ENCODE results near the gene SELENOM.

The SELENOM gene, protein sequence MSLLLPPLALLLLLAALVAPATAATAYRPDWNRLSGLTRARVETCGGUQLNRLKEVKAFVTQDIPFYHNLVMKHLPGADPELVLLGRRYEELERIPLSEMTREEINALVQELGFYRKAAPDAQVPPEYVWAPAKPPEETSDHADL

GRCh38 chr22:31107178-31107893, at the start of gene SELENOM:
Gene SELENOM (minus strand): TSS chr22:31107568. CDS start chr22:31107505, 63 bp downstream.
- peak within 1 kb of the TSS; percentile 50 for H3K27ac ChIP-seq
- H3K9me3 ChIP-seq = no peaks in the 10 kb centered on the region
- peaks cover 10 to 12% of the 10 kb centered on the region in 2 experiments for H3K4me1 ChIP-seq (ENCODE audit: control insufficient read depth in 1 of 2, insufficient read depth in 1 of 2, low read depth in 1 of 2, low read length in 1 of 2)
- peak within 1 kb of the TSS; percentile 60 to 74 for H3K4me3 ChIP-seq (ENCODE audit: low read depth in 1 of 2, low read length in 1 of 2)
- H3K36me3 ChIP-seq = no peaks in the 10 kb centered on the region
- H3K27me3 ChIP-seq = peaks cover 20% of the 10 kb centered on the region
- TF ChIP-seq CTCF (IDR thresholded peaks at IDR 0.05) = peak; percentile 88

GRCh38 chr22:31155422-31155821, 48.1 kb upstream of the SELENOM start:
- Histone ChIP-seq H3K4me3 (ENCODE audit: low read depth in 1 of 2, low read length in 1 of 2) (no peak overlapping the region), H3K9me3 (no peaks in the 10 kb centered on the region), H3K27ac (no peak overlapping the region), H3K27me3 (peaks cover 13% of the 10 kb centered on the region), H3K36me3 (no peaks in the 10 kb centered on the region), H3K4me1 (ENCODE audit: control insufficient read depth in 1 of 2, insufficient read depth in 1 of 2, low read depth in 1 of 2, low read length in 1 of 2) (peaks cover 5 to 11% of the 10 kb centered on the region in 2 experiments)
- no peak for TF ChIP-seq CTCF (IDR thresholded peaks at IDR 0.05)

- no peak overlapping the region for H3K27ac ChIP-seq
- no peak for TF ChIP-seq CTCF (IDR thresholded peaks at IDR 0.05)
- no peaks in the 10 kb centered on the region for H3K9me3 ChIP-seq
These were observed 47.6 kb upstream of the SELENOM start for GRCh38 chr22:31154975-31155374.

DNA sequence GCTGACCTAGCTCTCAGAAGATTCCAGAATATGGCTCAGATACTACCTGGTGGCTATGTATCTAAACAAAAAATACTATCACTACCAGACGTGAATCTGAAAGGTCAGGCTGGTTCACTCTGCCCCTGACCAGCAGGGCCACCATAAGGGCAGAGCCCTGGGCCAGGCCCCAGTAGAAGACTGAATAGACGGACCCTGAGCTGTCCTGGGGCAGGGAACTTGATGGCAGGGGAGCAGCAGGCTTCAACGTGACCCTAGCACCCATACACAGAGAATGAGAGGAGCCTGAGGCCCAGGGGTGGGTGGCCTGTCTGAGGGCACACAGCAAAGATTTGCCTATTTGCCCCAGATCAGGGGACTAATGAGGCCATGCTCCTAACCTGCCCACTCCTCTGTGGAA, 46.0 kb upstream of the SELENOM start:
- peaks cover 0 to 5% of the 10 kb centered on the region in 2 experiments for H3K4me1 ChIP-seq (ENCODE audit: control insufficient read depth in 1 of 2, insufficient read depth in 1 of 2, low read depth in 1 of 2, low read length in 1 of 2)
- H3K27ac ChIP-seq = no peak overlapping the region
- H3K9me3 ChIP-seq = no peaks in the 10 kb centered on the region
- no peaks in the 10 kb centered on the region for H3K36me3 ChIP-seq
- TF ChIP-seq CTCF (IDR thresholded peaks at IDR 0.05) = no peak
- no peak overlapping the region for H3K4me3 ChIP-seq (ENCODE audit: low read depth in 1 of 2, low read length in 1 of 2)
- peaks cover 6% of the 10 kb centered on the region for H3K27me3 ChIP-seq

More at GRCh38 chr22:31154975-31155374, 47.6 kb upstream of the SELENOM start:
- peaks cover 13% of the 10 kb centered on the region for H3K27me3 ChIP-seq
- peaks cover 3 to 11% of the 10 kb centered on the region in 2 experiments for H3K4me1 ChIP-seq (ENCODE audit: control insufficient read depth in 1 of 2, insufficient read depth in 1 of 2, low read depth in 1 of 2, low read length in 1 of 2)
- no peaks in the 10 kb centered on the region for H3K36me3 ChIP-seq
- no peak overlapping the region for H3K4me3 ChIP-seq (ENCODE audit: low read depth in 1 of 2, low read length in 1 of 2)

DNA sequence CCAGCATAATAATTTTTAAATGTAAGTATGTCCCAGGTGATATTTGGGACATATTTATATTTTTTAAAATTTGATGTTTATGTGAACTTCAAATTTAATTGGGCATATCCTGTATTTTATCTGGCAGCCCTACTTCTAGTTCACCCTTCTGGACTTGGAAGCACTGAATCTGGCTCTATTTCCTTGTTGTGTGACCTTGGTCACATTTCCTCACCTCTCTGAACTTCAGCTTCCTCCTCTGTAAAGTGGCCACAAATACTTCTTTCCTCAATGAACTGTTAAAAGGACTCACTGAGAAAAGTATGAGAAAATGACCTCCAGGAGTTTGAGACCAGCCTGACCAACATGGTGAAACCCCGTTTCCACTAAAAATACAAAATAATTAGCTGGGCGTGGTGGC, 44.5 kb upstream of the SELENOM start:
- no peaks in the 10 kb centered on the region for H3K9me3 ChIP-seq
- H3K27me3 ChIP-seq = no peaks in the 10 kb centered on the region
- H3K4me1 ChIP-seq (ENCODE audit: control insufficient read depth in 1 of 2, insufficient read depth in 1 of 2, low read depth in 1 of 2, low read length in 1 of 2) = no peaks in the 10 kb centered on the region
- H3K36me3 ChIP-seq = no peaks in the 10 kb centered on the region
- no peak overlapping the region for H3K4me3 ChIP-seq (ENCODE audit: low read depth in 1 of 2, low read length in 1 of 2)
- no peak overlapping the region for H3K27ac ChIP-seq
- no peak for TF ChIP-seq CTCF (IDR thresholded peaks at IDR 0.05)

All from neutrophil (primary cell).